ENCODE results near the gene CREB5.

The CREB5 gene

GRCh38 chr7:28700790-28701203 lies 288.5 kb downstream of the CREB5 start:
- no peak for TF ChIP-seq TAF1 (IDR thresholded peaks at IDR 0.05; ENCODE audit: borderline replicate concordance, insufficient read depth, low read length)
- no peak for TF ChIP-seq SIN3A (IDR thresholded peaks at IDR 0.05; ENCODE audit: borderline replicate concordance, insufficient read depth, low read length)
- no peak for TF ChIP-seq POLR2AphosphoS5 (IDR thresholded peaks at IDR 0.05; ENCODE audit: low read depth, low read length)
- no peak for TF ChIP-seq REST (IDR thresholded peaks at IDR 0.05; ENCODE audit: insufficient read depth in 1 of 2, low read depth in 2 of 2, low read length in 2 of 2)
- TF ChIP-seq FOXP2 (optimal IDR thresholded peaks at IDR 0.05; ENCODE audit: borderline replicate concordance, extremely low read depth, extremely low read length, insufficient read depth): no peak

- no peak for TF ChIP-seq SIN3A (IDR thresholded peaks at IDR 0.05; ENCODE audit: borderline replicate concordance, insufficient read depth, low read length)
- no peak for TF ChIP-seq TAF1 (IDR thresholded peaks at IDR 0.05; ENCODE audit: borderline replicate concordance, insufficient read depth, low read length)
- no peak for TF ChIP-seq REST (IDR thresholded peaks at IDR 0.05; ENCODE audit: insufficient read depth in 1 of 2, low read depth in 2 of 2, low read length in 2 of 2)
- TF ChIP-seq POLR2AphosphoS5 (IDR thresholded peaks at IDR 0.05; ENCODE audit: low read depth, low read length): no peak
- TF ChIP-seq FOXP2 (optimal IDR thresholded peaks at IDR 0.05; ENCODE audit: borderline replicate concordance, extremely low read depth, extremely low read length, insufficient read depth): no peak
Observed at GRCh38 chr7:28701731-28702130, 289.4 kb downstream of the CREB5 start.

GRCh38 chr7:28702171-28702570 lies 289.9 kb downstream of the CREB5 start:
- TF ChIP-seq REST (IDR thresholded peaks at IDR 0.05; ENCODE audit: insufficient read depth in 1 of 2, low read depth in 2 of 2, low read length in 2 of 2) (no peak), SIN3A (IDR thresholded peaks at IDR 0.05; ENCODE audit: borderline replicate concordance, insufficient read depth, low read length) (no peak), TAF1 (IDR thresholded peaks at IDR 0.05; ENCODE audit: borderline replicate concordance, insufficient read depth, low read length) (no peak), POLR2AphosphoS5 (IDR thresholded peaks at IDR 0.05; ENCODE audit: low read depth, low read length) (no peak), FOXP2 (optimal IDR thresholded peaks at IDR 0.05; ENCODE audit: borderline replicate concordance, extremely low read depth, extremely low read length, insufficient read depth) (no peak)

- TF ChIP-seq SIN3A (IDR thresholded peaks at IDR 0.05; ENCODE audit: borderline replicate concordance, insufficient read depth, low read length): no peak
- TF ChIP-seq FOXP2 (optimal IDR thresholded peaks at IDR 0.05; ENCODE audit: borderline replicate concordance, extremely low read depth, extremely low read length, insufficient read depth): no peak
- TF ChIP-seq TAF1 (IDR thresholded peaks at IDR 0.05; ENCODE audit: borderline replicate concordance, insufficient read depth, low read length): no peak
- no peak for TF ChIP-seq POLR2AphosphoS5 (IDR thresholded peaks at IDR 0.05; ENCODE audit: low read depth, low read length)
- no peak for TF ChIP-seq REST (IDR thresholded peaks at IDR 0.05; ENCODE audit: insufficient read depth in 1 of 2, low read depth in 2 of 2, low read length in 2 of 2)
Observed at GRCh38 chr7:28703037-28703765, 290.9 kb downstream of the CREB5 start.
